GM12891 (cell line): ENCODE data around the gene THADA.

ENCODE experiments used
- DNase-seq: peaks from one replicate; pipeline ENCODE4 v3.0.0; 2011; ENCODE audit warnings: low spot score; ENCODE audit not compliant: insufficient read length
- FAIRE-seq: peaks from 2 replicates; lab custom pipeline; 2011; peaks lifted over from hg19 to GRCh38; lab: Jason Lieb, UNC
- PAX5 ChIP-seq: IDR thresholded peaks from 2 replicates; pipeline ENCODE4 v1.6.1; 2011; ENCODE audit warnings: low read length, moderate library complexity, mild to moderate bottlenecking; ENCODE audit not compliant: insufficient read depth, severe bottlenecking
- POLR2A ChIP-seq: IDR thresholded peaks from 2 replicates; pipeline ENCODE4 v1.6.1; 2011; ENCODE audit warnings: low read depth, low read length, control low read depth
- POLR2AphosphoS5 ChIP-seq: IDR thresholded peaks from 2 replicates; pipeline ENCODE4 v1.6.1; 2011; ENCODE audit warnings: low read depth, low read length, control low read depth
- POU2F2 ChIP-seq: IDR thresholded peaks from 2 replicates; pipeline ENCODE4 v1.6.1; 2011; ENCODE audit warnings: low read depth, mild to moderate bottlenecking, control low read depth, low read length, moderate library complexity
- SPI1 ChIP-seq: IDR thresholded peaks from 2 replicates; pipeline ENCODE4 v1.6.1; 2011; ENCODE audit warnings: low read depth, low read length, control low read depth
- TAF1 ChIP-seq: IDR thresholded peaks from 2 replicates; pipeline ENCODE4 v1.6.1; 2011; ENCODE audit warnings: low read depth, low read length, control low read depth

THADA gene

GRCh38 chr2:43324259-43325106 lies 271.4 kb downstream of the THADA start:
- DNase-seq, result no peak
- TF ChIP-seq POU2F2 (no peak), TAF1 (no peak), POLR2AphosphoS5 (no peak), PAX5 (no peak), SPI1 (no peak), POLR2A (no peak)
- no peak for FAIRE-seq

- FAIRE-seq (no peak), DNase-seq (no peak)
- no peak for TF ChIP-seq PAX5
- TF ChIP-seq POLR2A, result no peak
- TF ChIP-seq POU2F2, result no peak
- no peak for TF ChIP-seq SPI1
- TF ChIP-seq TAF1, result no peak
- TF ChIP-seq POLR2AphosphoS5, result no peak
Observed at GRCh38 chr2:43323857-43324256, 272.0 kb downstream of the THADA start.

GRCh38 chr2:43321446-43321845 lies 274.4 kb downstream of the THADA start:
- DNase-seq (no peak), FAIRE-seq (no peak)
- no peak for TF ChIP-seq POLR2AphosphoS5
- TF ChIP-seq POLR2A, result no peak
- no peak for TF ChIP-seq SPI1
- no peak for TF ChIP-seq PAX5
- no peak for TF ChIP-seq TAF1
- TF ChIP-seq POU2F2, result no peak

GRCh38 chr2:43319541-43319940 lies 276.3 kb downstream of the THADA start:
- DNase-seq (no peak), FAIRE-seq (no peak)
- no peak for TF ChIP-seq TAF1
- no peak for TF ChIP-seq POU2F2
- TF ChIP-seq PAX5, result no peak
- TF ChIP-seq POLR2A, result no peak
- no peak for TF ChIP-seq SPI1
- TF ChIP-seq POLR2AphosphoS5, result no peak

GRCh38 chr2:43318791-43319190 lies 277.0 kb downstream of the THADA start:
- no peak for TF ChIP-seq TAF1
- no peak for TF ChIP-seq POLR2AphosphoS5
- TF ChIP-seq POLR2A, result no peak
- no peak for TF ChIP-seq PAX5
- no peak for TF ChIP-seq SPI1
- TF ChIP-seq POU2F2, result no peak
- no peak for DNase-seq
- no peak for FAIRE-seq

- TF ChIP-seq POU2F2 (no peak), SPI1 (no peak), PAX5 (no peak), POLR2A (no peak), POLR2AphosphoS5 (no peak), TAF1 (no peak)
- no peak for FAIRE-seq
- DNase-seq, result no peak
Observed at GRCh38 chr2:43317680-43318079, 278.2 kb downstream of the THADA start.

- DNase-seq (no peak), FAIRE-seq (no peak)
- TF ChIP-seq POLR2AphosphoS5, result no peak
- TF ChIP-seq PAX5, result no peak
- TF ChIP-seq POU2F2, result no peak
- TF ChIP-seq TAF1, result no peak
- TF ChIP-seq SPI1, result no peak
- no peak for TF ChIP-seq POLR2A
Observed at GRCh38 chr2:43317194-43317593, 278.6 kb downstream of the THADA start.

GRCh38 chr2:43315482-43315881 lies 280.4 kb downstream of the THADA start:
- no peak for TF ChIP-seq POU2F2
- no peak for TF ChIP-seq PAX5
- no peak for TF ChIP-seq TAF1
- no peak for TF ChIP-seq SPI1
- TF ChIP-seq POLR2AphosphoS5, result no peak
- TF ChIP-seq POLR2A, result no peak
- DNase-seq (no peak), FAIRE-seq (no peak)

- FAIRE-seq (no peak), DNase-seq (no peak)
- TF ChIP-seq POLR2A (no peak), PAX5 (no peak), SPI1 (no peak), TAF1 (no peak), POU2F2 (no peak), POLR2AphosphoS5 (no peak)
Observed at GRCh38 chr2:43314299-43314927, 281.4 kb downstream of the THADA start.

- TF ChIP-seq POLR2A, result no peak
- no peak for TF ChIP-seq PAX5
- TF ChIP-seq POU2F2, result no peak
- TF ChIP-seq TAF1, result no peak
- TF ChIP-seq POLR2AphosphoS5, result no peak
- no peak for TF ChIP-seq SPI1
- DNase-seq (no peak), FAIRE-seq (no peak)
Observed at GRCh38 chr2:43313642-43314017, 282.2 kb downstream of the THADA start.
